ENCODE results near the gene UFD1.

UFD1 gene

DNA sequence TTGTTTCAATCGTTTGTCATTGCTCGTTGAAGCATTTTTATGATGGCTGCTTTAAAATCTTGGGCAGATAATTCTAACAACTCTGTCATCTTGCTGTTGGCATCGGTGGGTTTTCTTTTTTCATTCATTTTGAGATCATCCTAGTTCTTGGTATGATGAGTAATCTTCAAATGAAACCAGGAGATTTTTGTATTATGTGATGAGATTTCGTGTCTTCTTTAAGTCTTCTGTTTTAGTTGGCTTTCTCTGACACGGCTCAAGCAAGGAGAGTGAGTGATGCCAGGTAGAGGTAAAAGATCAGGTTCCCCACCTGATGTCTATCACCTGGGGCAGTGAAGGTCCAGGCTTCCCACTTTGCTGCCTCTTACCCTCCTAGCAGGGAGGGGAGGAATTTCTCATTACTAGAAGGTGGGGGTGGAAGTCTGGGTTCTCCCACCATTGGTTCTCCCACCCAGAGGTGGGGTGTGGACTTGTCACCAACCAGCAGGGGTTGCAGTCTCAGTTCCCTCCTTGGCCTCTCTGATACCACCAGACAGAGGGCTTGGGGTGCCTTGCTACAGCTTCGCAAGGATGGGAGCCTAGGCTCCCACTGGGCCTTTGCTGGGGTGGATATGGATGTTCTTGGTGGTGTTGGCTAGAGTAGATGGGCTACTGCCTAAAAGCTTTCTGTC lies 13.6 kb upstream of the UFD1 start:
- TF ChIP-seq, protein P1, sequence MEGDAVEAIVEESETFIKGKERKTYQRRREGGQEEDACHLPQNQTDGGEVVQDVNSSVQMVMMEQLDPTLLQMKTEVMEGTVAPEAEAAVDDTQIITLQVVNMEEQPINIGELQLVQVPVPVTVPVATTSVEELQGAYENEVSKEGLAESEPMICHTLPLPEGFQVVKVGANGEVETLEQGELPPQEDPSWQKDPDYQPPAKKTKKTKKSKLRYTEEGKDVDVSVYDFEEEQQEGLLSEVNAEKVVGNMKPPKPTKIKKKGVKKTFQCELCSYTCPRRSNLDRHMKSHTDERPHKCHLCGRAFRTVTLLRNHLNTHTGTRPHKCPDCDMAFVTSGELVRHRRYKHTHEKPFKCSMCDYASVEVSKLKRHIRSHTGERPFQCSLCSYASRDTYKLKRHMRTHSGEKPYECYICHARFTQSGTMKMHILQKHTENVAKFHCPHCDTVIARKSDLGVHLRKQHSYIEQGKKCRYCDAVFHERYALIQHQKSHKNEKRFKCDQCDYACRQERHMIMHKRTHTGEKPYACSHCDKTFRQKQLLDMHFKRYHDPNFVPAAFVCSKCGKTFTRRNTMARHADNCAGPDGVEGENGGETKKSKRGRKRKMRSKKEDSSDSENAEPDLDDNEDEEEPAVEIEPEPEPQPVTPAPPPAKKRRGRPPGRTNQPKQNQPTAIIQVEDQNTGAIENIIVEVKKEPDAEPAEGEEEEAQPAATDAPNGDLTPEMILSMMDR (IDR thresholded peaks at IDR 0.05; ENCODE audit: low read depth, low read length, missing control alignments) = no peak
- no peak overlapping the region for H3K4me3 ChIP-seq (ENCODE audit: low read depth, low read length)
- no peaks in the 10 kb centered on the region for H3K27me3 ChIP-seq (replicated peaks)
- H3K27ac ChIP-seq = no peak overlapping the region
- no peaks in the 10 kb centered on the region for H3K36me3 ChIP-seq (replicated peaks)
- in situ Hi-C loops (cut with HindIII; ENCODE audit: low pct_ligation_motif_present, low sequenced_read_pairs) = no loop called here
- DNase-seq = no peak

DNA sequence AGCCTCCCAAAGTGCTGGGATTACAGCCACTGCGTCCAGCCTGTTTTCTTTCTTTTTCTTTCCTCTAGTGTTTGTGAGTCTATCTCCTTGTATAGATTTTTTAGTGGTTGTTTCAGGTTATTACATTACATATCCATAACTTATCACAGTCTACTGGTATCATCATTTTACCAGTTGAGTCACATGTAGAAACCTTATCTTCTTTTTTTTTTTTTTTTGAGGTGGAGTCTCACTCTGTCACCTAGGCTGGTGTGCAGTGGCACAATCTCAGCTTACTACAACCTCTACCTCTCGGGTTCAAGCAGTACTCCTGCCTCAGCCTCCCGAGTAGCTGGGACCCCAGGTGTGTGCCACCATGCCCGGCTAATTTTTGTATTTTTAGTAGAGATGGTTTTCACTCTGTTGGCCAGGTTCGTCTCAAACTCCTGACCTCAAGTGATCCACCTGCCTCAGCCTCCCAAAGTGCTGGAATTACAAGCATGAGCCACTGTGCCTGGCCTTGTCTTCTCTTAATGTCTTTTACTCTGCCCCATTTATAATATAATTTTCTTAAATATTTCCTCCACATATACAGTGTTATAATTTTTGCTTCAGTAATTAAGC lies 11.7 kb upstream of the UFD1 start:
- DNase-seq = no peak
- H3K4me3 ChIP-seq (ENCODE audit: low read depth, low read length) = no peak overlapping the region
- H3K27ac ChIP-seq = no peak overlapping the region
- H3K27me3 ChIP-seq (replicated peaks) = no peaks in the 10 kb centered on the region
- TF ChIP-seq, protein P1 (IDR thresholded peaks at IDR 0.05; ENCODE audit: low read depth, low read length, missing control alignments) = no peak
- H3K36me3 ChIP-seq (replicated peaks) = no peaks in the 10 kb centered on the region
- in situ Hi-C loops (cut with HindIII; ENCODE audit: low pct_ligation_motif_present, low sequenced_read_pairs) = no loop called here

DNA sequence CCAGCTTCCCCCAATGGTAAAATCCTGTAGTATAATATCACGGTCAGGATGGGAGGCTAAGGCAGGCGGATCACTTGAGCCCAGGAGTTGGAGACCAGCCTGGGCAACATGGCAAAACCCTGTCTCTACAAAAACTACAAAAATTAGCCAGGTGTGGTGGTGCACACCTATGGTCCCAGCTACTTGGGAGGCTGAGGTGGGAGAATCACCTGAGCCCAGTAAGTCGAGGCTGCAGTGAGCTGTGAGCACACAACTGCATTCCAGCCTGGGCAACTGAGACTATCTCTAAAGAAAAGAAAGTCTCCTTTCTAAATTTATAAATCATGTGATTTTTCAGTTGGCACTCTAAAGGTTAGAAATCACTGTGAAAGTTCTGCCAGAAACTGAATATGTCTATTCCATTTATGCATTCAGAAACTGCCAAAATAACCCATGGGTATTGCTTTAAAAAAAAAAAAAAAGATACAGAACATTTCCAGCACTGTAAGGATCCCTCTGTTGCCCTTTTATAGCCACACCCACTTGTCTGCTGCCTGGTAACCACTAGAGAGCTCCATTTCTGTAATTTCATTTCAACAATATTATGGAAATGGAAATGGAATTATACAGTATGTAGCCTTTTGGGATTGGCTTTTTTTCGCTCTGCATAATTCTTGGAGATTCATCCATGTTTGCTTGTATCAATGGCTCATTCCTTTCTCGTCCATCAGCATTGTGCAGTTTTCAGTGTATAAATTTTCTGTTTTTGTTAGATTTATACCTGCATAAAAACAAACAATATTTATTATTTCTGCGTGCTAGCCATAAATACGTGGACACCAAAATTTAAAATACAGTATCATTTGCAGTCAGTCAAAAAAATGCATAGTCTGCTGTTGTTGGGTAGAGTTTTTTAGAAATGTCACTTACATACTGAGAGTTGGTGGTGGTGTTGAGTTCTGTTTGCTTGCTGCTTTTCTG lies 10.2 kb upstream of the UFD1 start:
- Histone ChIP-seq H3K27me3 (replicated peaks) (no peaks in the 10 kb centered on the region), H3K36me3 (replicated peaks) (no peaks in the 10 kb centered on the region), H3K4me3 (ENCODE audit: low read depth, low read length) (no peak overlapping the region), H3K27ac (no peak overlapping the region)
- DNase-seq = peak; percentile 9
- in situ Hi-C loops (cut with HindIII; ENCODE audit: low pct_ligation_motif_present, low sequenced_read_pairs) = no loop called here
- TF ChIP-seq, protein P1 (IDR thresholded peaks at IDR 0.05; ENCODE audit: low read depth, low read length, missing control alignments) = peak; percentile 36

DNA sequence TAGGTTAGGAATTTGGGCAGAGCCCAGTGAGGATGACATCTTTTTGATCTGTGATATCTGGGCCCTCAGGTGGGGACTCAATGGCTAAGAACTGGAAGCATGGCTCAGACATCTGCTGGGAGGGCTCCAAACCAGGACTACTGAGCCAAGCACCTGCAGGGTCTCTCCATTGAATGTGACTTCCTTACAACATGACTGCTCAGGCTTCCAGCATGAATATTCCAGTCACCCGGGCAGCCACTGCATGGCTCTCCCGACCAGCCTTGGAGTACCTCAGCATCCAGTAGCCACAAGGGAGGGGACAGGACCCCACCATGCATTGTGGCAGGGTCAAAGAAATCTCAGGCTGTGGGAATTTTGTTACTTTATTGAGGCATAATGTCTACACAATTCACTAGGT lies 9.3 kb upstream of the UFD1 start:
- DNase-seq = no peak
- H3K4me3 ChIP-seq (ENCODE audit: low read depth, low read length) = no peak overlapping the region
- H3K27ac ChIP-seq = no peak overlapping the region
- no peaks in the 10 kb centered on the region for H3K36me3 ChIP-seq (replicated peaks)
- TF ChIP-seq, protein P1 (IDR thresholded peaks at IDR 0.05; ENCODE audit: low read depth, low read length, missing control alignments) = no peak
- H3K27me3 ChIP-seq (replicated peaks) = no peaks in the 10 kb centered on the region
- in situ Hi-C loops (cut with HindIII; ENCODE audit: low pct_ligation_motif_present, low sequenced_read_pairs) = no loop called here

DNA sequence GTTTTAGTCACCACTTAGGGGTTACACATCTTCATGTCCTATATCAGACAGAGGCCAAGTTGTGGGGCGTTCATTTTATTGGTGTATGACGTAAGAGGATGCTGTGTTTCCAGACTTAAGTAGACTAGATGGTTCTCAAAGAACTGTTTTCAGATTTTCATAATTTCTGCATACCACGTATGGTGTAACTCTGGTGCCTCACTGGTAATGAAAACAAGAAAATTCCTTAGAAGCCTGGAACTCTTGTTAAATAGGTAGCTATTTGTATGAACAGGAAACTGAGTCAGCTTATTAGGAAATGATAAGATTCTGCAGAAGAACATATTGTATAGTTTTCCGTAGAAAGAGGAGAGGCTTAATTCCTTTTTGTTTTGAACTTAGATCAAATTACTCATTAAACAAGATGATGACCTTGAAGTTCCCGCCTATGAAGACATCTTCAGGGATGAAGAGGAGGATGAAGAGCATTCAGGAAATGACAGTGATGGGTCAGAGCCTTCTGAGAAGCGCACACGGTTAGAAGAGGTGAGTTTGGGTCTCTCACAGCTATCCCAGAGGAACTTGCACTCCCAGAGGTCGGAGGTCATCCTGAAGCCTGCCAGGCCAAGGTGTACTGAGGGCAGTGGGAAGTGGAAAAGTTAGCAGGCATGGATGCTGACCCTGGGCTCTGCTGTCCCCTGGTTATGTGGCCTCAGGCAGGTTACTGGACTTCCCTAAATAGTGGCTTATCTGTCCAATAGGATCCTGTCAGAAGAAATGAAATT lies 4.7 kb upstream of the UFD1 start:
- Histone ChIP-seq H3K4me3 (ENCODE audit: low read depth, low read length) (no peak overlapping the region), H3K27ac (peak overlapping the region; percentile 63), H3K36me3 (replicated peaks) (no peaks in the 10 kb centered on the region), H3K27me3 (replicated peaks) (no peaks in the 10 kb centered on the region)
- TF ChIP-seq, protein P1 (IDR thresholded peaks at IDR 0.05; ENCODE audit: low read depth, low read length, missing control alignments) = no peak
- peak; percentile 67 for DNase-seq
- in situ Hi-C loops (cut with HindIII; ENCODE audit: low pct_ligation_motif_present, low sequenced_read_pairs) = no loop called here

Data from brain microvascular endothelial cell (primary cell).